ENCODE results near the gene C1orf35.

GRCh38 chr1:228104526-228105269, 1.6 kb upstream of the C1orf35 start:
- TF ChIP-seq CTCF (conservative IDR thresholded peaks at IDR 0.05 in 1 of 2, IDR thresholded peaks at IDR 0.05 in 1 of 2; ENCODE audit: low read depth in 1 of 2, low read length in 2 of 2) (no peak), EZH2 (IDR thresholded peaks at IDR 0.05; ENCODE audit: low read length, missing control alignments) (no peak)
